Stimulated activated CD4-positive, alpha-beta T cell treated with anti-CD3 and anti-CD28 coated beads, Interleukin-1b, Interleukin-23, amount 100 ng/mL, for 24 hours (primary cell): ENCODE results near the gene DCAF5.
"Not testable (repeated sequence)": the region's sequence is repeated elsewhere in the genome, so short reads cannot be mapped to it uniquely, and the experiment has no call there.

ENCODE experiments used
- DNase-seq, 4 experiments: peaks; one replicate each; pipeline ENCODE4 v3.0.0-alpha.2; 2020; ENCODE audit warnings: low read depth in 4 of 4, low spot score in 1 of 4

The DCAF5 gene

GRCh38 chr14:69101331-69101826 lies 51.5 kb downstream of the DCAF5 start:
- no peak for DNase-seq

- no peak for DNase-seq
Measured at GRCh38 chr14:69097974-69098373, 54.9 kb downstream of the DCAF5 start.

GRCh38 chr14:69096781-69097475 lies 56.0 kb downstream of the DCAF5 start:
- DNase-seq = no peak

DNA sequence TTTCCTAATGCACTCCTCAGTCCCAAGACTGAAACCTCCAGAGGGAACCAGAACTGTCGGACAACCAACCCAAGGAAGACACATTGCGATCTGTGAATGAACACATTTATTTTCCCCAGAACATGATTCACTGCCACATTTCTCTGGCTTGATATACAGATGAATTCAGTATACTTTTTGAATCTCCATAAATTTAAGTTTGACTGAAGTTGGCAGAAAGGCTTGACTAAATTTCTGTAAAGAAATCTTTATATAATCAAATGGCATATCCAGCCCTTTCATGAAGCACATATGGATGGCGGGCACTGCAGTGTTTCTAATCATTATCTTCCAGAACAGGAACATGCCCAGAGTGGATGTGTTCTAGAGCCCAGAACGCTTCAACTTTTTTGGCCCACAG lies 56.7 kb downstream of the DCAF5 start:
- no peak for DNase-seq

DNA sequence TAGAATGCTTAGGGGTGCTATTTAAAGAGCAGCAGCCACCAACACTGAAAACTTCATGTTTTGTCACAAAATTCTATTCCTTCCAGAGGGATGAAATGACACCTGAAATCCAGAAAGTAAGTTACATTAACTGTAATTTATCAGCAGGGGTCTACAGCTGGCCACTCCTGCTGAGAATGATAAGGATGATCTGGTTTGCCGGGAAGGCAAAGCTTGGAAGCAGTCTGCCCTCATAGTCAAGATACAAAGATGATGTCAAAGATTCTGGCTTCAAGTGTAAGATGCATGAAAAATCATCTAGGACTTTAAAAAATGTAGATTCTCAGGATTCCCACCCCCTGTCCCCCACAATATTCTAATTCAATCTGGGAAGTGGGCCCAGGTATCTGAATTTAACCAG lies 58.4 kb downstream of the DCAF5 start:
- DNase-seq = no peak

DNA sequence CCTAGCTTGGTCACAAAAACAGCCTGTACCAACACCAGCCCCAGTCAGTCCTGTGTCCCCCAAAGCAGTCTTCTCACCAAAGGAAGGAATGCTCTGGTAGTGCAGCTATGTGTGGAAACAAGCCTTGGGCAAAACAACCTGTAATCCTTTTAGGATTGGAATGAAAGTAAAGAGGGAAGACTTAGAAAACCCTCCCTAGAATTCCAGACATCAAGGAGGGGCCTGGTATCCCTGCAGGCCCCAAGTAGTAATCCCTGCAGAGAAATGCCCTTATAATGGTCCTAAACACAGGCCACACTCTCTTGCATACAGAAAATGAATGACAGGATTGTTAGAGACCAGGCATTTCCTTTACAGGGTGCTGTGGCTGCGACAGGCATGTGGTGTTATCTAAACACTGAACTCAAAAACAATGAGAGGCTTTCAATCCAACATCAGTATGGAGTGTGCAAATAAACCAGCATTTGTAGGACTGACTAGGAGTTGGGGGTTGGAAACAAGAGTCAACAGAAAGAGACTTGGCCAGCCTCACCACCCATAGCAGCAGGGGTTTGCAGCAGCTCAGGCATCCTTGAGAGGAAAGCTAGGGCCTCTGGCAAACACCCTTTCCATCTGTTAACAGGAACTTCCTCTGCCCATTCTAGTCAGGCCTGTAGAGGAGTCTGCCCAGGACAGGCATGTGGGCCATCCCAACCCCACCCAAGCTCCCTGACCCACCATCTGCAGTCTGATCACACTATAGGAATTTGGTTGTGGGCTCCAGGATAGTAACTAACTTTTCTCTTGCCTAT lies 59.1 kb downstream of the DCAF5 start:
- no peak for DNase-seq

DNA sequence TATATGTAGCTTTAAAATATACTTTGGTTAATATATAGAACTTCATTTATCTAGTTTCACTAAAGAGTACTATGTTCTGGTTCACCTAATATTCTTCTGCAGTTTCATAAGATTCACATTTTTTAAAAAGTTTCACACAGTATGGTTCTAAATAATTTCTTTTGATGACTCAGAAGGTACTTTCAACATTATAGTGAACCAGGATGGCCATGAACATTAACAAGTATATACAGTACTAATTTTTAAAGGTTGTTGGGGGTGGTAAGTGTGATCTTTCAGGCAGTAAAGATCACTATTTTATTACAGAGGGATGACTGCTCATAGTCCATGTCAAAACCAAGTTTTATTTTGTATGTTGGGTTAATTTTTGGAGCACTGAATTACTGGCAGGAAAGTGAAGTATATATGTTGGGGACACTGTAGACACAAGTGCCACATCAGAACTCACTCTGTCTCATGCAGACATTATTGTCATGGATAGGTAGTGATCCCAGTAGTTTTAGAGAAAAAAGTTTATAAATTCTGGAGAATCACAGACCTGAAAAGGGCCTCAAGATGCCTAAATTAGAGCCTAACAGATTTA lies 60.0 kb downstream of the DCAF5 start:
- DNase-seq = no peak

DNA sequence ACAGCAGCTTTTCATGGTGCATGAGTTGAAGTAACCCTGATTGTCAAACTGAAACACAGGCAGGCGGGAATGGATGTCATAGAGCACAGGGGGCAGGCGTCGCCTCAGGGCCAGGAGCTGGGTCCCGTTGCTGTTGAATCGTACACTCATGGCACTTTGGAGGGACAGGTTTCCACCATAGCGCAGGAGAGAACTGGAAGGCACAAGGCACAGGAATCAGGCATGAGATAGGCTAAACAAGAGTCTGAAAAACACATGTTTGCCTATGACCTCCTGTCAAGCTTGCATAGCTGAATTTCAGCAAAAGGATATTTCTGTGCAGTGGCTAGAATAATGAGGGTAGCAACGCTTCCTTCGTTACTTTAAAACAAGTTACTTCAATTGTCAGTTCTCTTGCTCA lies 61.2 kb downstream of the DCAF5 start:
- no peak for DNase-seq

GRCh38 chr14:69091006-69091405 lies 61.9 kb downstream of the DCAF5 start:
- DNase-seq = no peak

GRCh38 chr14:69090187-69090789 lies 62.6 kb downstream of the DCAF5 start:
- DNase-seq = peak in 1 of 4 experiments; percentile 10

GRCh38 chr14:69089046-69089445 lies 63.9 kb downstream of the DCAF5 start:
- no peak for DNase-seq

- no peak for DNase-seq
Measured at GRCh38 chr14:69088586-69088985, 64.3 kb downstream of the DCAF5 start.

DNA sequence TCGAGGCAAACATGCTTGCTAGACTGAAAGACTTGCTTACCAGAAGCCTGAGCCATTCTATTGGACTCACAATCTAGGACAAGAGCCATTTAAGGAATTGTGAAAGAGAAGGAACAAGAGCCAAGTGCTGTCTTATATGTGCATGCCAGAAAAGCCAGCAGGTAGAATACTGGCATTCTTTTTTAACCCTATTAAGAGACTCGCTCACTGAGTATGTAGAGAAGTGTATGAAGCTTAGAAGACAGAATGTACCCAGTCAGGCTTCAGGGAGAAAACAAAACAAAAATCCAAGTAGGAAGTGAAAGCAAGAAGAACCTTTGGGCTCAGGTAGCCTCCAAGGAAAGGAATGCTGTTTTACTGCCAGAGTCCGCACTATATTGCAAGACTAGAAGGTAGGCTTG lies 65.9 kb downstream of the DCAF5 start:
- no peak for DNase-seq

GRCh38 chr14:69086537-69086936 lies 66.4 kb downstream of the DCAF5 start:
- no peak for DNase-seq

DNA sequence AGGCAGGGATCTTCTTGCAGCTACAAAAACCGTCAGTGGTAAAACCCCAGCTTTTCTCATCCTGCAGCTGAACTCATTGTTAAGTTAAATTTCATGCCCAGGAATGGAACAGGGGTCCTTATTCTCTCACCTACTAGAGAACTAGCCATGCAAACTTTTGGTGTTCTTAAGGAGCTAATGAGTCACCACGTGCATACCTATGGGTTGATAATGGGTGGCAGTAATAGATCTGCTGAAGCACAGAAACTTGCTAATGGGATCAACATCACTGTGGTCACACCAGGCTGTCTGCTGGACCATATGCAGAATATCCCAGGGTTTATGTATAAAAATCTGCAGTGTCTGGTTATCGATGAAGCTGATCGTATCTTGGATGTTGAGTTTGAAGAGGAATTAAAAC lies 68.9 kb downstream of the DCAF5 start:
- no peak for DNase-seq

GRCh38 chr14:69083181-69083580 lies 69.7 kb downstream of the DCAF5 start:
- DNase-seq = no peak

- no peak for DNase-seq
Measured at GRCh38 chr14:69081271-69081670, 71.6 kb downstream of the DCAF5 start.

DNA sequence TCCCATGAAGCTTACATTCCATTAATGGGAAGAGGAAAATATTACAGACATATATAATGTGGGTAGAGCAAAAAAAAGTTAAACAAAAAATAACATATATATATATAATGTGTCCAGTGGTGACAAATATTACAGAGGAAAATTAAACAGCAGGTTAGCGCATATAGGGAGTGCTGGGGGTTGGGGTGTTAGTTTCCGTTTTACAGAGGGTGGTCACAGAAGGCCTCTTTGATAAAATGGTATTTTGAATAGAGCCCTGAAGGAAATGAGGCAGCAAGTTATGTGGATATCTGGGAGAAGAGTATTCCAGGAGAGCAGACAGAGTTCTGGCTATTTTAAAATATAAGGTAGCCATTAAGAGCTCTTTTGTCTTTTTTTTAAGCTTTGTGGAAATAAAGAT lies 73.2 kb downstream of the DCAF5 start:
- DNase-seq = no peak

DNA sequence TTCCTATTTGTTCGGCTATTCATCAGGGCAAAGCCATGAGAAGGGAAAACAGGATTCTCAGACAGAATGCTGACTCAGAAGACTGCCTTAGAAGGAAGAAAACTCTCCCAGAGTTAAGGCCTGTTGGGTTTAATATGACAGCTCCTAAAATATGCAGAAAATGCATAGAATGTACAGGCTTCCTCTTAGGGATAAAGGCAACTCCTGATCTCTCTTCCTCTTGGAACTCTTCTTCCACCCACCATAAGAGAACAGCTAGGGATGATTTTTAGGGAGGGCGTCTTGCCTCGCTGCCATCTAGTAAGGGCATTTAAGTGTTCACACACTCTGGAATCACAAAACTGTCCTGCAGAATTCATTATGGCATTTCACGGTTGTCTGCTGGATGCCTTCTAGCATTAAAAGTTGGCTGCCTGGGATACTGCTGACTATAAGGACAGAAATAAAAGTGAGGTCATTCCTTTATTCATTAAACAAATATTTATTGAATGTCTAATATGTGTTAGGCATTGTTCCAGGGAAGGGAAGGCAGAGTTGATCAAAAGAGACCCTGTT lies 73.7 kb downstream of the DCAF5 start:
- no peak for DNase-seq

- no peak for DNase-seq
Measured at GRCh38 chr14:69077841-69078240, 75.1 kb downstream of the DCAF5 start.

DNA sequence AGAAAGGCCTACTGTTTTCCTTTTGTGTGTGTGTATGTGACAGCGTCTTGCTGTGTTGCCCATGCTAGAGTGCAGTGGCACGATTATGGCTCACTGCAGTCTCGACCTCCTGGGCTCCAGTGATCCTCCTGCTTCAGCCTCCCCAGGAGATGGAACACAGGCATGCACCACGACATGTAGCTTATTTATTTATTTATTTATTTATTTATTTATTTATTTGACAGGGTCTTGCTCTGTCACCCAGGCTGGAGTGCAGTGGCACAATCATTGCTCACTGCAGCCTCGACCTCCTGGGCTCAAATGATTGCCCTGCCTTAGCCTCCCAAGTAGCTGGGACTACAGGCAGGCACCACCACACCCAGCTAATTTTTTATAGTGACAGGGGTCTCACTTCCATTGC lies 75.7 kb downstream of the DCAF5 start:
- DNase-seq = not testable (repeated sequence)
